T-helper 17 cell (primary cell): ENCODE measurements around the gene C1orf116. TPM values are rescaled to one million over a fixed set of nuclear protein-coding genes. Genes with fewer than 3 reads are reported as not detected.
A peak's percentile ranks its signal among the peaks of the same experiment; 100 is the strongest.

ENCODE experiments used
- ATAC-seq: fragments of 150-1000 bp; cut with Tn5 transposase; 2 replicates; pipeline ENCODE4 v1.10.0; 2021; ENCODE audit warnings: mild to moderate bottlenecking, moderate library complexity
- DNase-seq, 3 donors: peaks; one replicate each; pipeline versions ENCODE4 v3.0.0 to v3.0.0-alpha.2; 2020 to 2021
- H3K9me3 ChIP-seq: one replicate; pipeline ENCODE4 v1.7.0; 2013; ENCODE audit warnings: low read length, mild to moderate bottlenecking; ENCODE audit not compliant: control insufficient read depth, poor library complexity, severe bottlenecking
- H3K27ac Mint-ChIP-seq: one replicate; pipeline ENCODE4 v1.8.0; 2022; ENCODE audit warnings: mild to moderate bottlenecking, moderate library complexity, mixed read lengths
- H3K27me3 Mint-ChIP-seq: one replicate; pipeline ENCODE4 v1.8.0; 2022; ENCODE audit warnings: mixed read lengths
- H3K36me3 Mint-ChIP-seq: one replicate; pipeline ENCODE4 v1.8.0; 2022; ENCODE audit warnings: low read depth, mixed read lengths
- H3K4me1 Mint-ChIP-seq: one replicate; pipeline ENCODE4 v1.8.0; 2022; ENCODE audit warnings: mild to moderate bottlenecking, mixed read lengths
- H3K4me3 Mint-ChIP-seq: one replicate; pipeline ENCODE4 v1.8.0; 2022; ENCODE audit warnings: mild to moderate bottlenecking, moderate library complexity, mixed read lengths
- total RNA-seq, 4 donors: library from RNA in 2 of 4; stranded (reverse) in 2 of 4; gene quantifications; one replicate each; pipeline ENCODE4 v1.2.3 and lab custom pipeline; 2022 to 2026

Gene C1orf116
- total RNA-seq, 2 donors from 2014 or later: 0.22 to 2.7 TPM

GRCh38 chr1:207069858-207070506 is 37.4 kb upstream of the C1orf116 start:
- H3K4me3 Mint-ChIP-seq: no peak overlapping the region
- no peak for ATAC-seq
- DNase-seq: no peak
- H3K4me1 Mint-ChIP-seq: peaks cover 14% of the 10 kb centered on the region
- no peak overlapping the region for H3K27ac Mint-ChIP-seq
- no peaks in the 10 kb centered on the region for H3K36me3 Mint-ChIP-seq
- H3K27me3 Mint-ChIP-seq: peaks cover 5% of the 10 kb centered on the region
- H3K9me3 ChIP-seq: no peaks in the 10 kb centered on the region

- ATAC-seq (no peak), DNase-seq (no peak)
- no peaks in the 10 kb centered on the region for H3K36me3 Mint-ChIP-seq
- H3K9me3 ChIP-seq: no peaks in the 10 kb centered on the region
- H3K27me3 Mint-ChIP-seq: no peaks in the 10 kb centered on the region
- H3K4me1 Mint-ChIP-seq: peaks cover 14% of the 10 kb centered on the region
- H3K4me3 Mint-ChIP-seq: no peak overlapping the region
- H3K27ac Mint-ChIP-seq: peak overlapping the region; percentile 89
Measured at GRCh38 chr1:207069061-207069460, 36.5 kb upstream of the C1orf116 start.

- H3K4me1 Mint-ChIP-seq: peaks cover 14% of the 10 kb centered on the region
- H3K4me3 Mint-ChIP-seq: no peak overlapping the region
- no peak for DNase-seq
- no peak overlapping the region for H3K27ac Mint-ChIP-seq
- H3K9me3 ChIP-seq: no peaks in the 10 kb centered on the region
- ATAC-seq: no peak
- H3K27me3 Mint-ChIP-seq: no peaks in the 10 kb centered on the region
- peaks cover 3% of the 10 kb centered on the region for H3K36me3 Mint-ChIP-seq
Measured at GRCh38 chr1:207067665-207068064, 35.1 kb upstream of the C1orf116 start.

- Mint-ChIP-seq H3K4me3 (no peak overlapping the region), H3K27ac (no peak overlapping the region), H3K4me1 (peaks cover 14% of the 10 kb centered on the region), H3K27me3 (no peaks in the 10 kb centered on the region), H3K36me3 (peaks cover 6% of the 10 kb centered on the region)
- DNase-seq (no peak), ATAC-seq (no peak)
- no peaks in the 10 kb centered on the region for H3K9me3 ChIP-seq
Measured at GRCh38 chr1:207067185-207067584, 34.6 kb upstream of the C1orf116 start.

- DNase-seq (no peak), ATAC-seq (no peak)
- Mint-ChIP-seq H3K36me3 (peaks cover 6% of the 10 kb centered on the region), H3K27ac (no peak overlapping the region), H3K27me3 (no peaks in the 10 kb centered on the region), H3K4me3 (no peak overlapping the region), H3K4me1 (peaks cover 5% of the 10 kb centered on the region)
- H3K9me3 ChIP-seq: no peaks in the 10 kb centered on the region
Measured at GRCh38 chr1:207064561-207064960, 32.0 kb upstream of the C1orf116 start.

GRCh38 chr1:207063014-207063413 is 30.5 kb upstream of the C1orf116 start:
- peaks cover 6% of the 10 kb centered on the region for H3K36me3 Mint-ChIP-seq
- H3K4me3 Mint-ChIP-seq: no peak overlapping the region
- no peak overlapping the region for H3K27ac Mint-ChIP-seq
- H3K4me1 Mint-ChIP-seq: no peaks in the 10 kb centered on the region
- no peaks in the 10 kb centered on the region for H3K27me3 Mint-ChIP-seq
- ATAC-seq: no peak
- no peak for DNase-seq
- no peaks in the 10 kb centered on the region for H3K9me3 ChIP-seq

- Mint-ChIP-seq H3K4me1 (no peaks in the 10 kb centered on the region), H3K4me3 (no peak overlapping the region), H3K36me3 (peaks cover 6% of the 10 kb centered on the region), H3K27me3 (no peaks in the 10 kb centered on the region), H3K27ac (no peak overlapping the region)
- H3K9me3 ChIP-seq: no peaks in the 10 kb centered on the region
- DNase-seq (no peak), ATAC-seq (no peak)
Measured at GRCh38 chr1:207062058-207062457, 29.5 kb upstream of the C1orf116 start.

- no peaks in the 10 kb centered on the region for H3K9me3 ChIP-seq
- H3K27ac Mint-ChIP-seq: no peak overlapping the region
- no peaks in the 10 kb centered on the region for H3K27me3 Mint-ChIP-seq
- H3K4me3 Mint-ChIP-seq: no peak overlapping the region
- DNase-seq (no peak), ATAC-seq (no peak)
- H3K4me1 Mint-ChIP-seq: no peaks in the 10 kb centered on the region
- peaks cover 6% of the 10 kb centered on the region for H3K36me3 Mint-ChIP-seq
Measured at GRCh38 chr1:207060596-207060995, 28.0 kb upstream of the C1orf116 start.

GRCh38 chr1:207059881-207060280 is 27.3 kb upstream of the C1orf116 start:
- Mint-ChIP-seq H3K36me3 (peaks cover 6% of the 10 kb centered on the region), H3K27me3 (no peaks in the 10 kb centered on the region), H3K4me3 (no peak overlapping the region), H3K4me1 (no peaks in the 10 kb centered on the region), H3K27ac (no peak overlapping the region)
- H3K9me3 ChIP-seq: no peaks in the 10 kb centered on the region
- no peak for ATAC-seq
- no peak for DNase-seq

- Mint-ChIP-seq H3K27ac (no peak overlapping the region), H3K27me3 (no peaks in the 10 kb centered on the region), H3K4me3 (no peak overlapping the region), H3K36me3 (peaks cover 6% of the 10 kb centered on the region), H3K4me1 (peaks cover 2% of the 10 kb centered on the region)
- H3K9me3 ChIP-seq: no peaks in the 10 kb centered on the region
- ATAC-seq (no peak), DNase-seq (no peak)
Measured at GRCh38 chr1:207058878-207059867, 26.6 kb upstream of the C1orf116 start.

- H3K27ac Mint-ChIP-seq: no peak overlapping the region
- H3K27me3 Mint-ChIP-seq: no peaks in the 10 kb centered on the region
- no peak for DNase-seq
- no peak overlapping the region for H3K4me3 Mint-ChIP-seq
- H3K36me3 Mint-ChIP-seq: peaks cover 6% of the 10 kb centered on the region
- H3K9me3 ChIP-seq: no peaks in the 10 kb centered on the region
- no peak for ATAC-seq
- H3K4me1 Mint-ChIP-seq: peaks cover 5% of the 10 kb centered on the region
Measured at GRCh38 chr1:207058252-207058651, 25.7 kb upstream of the C1orf116 start.

- Mint-ChIP-seq H3K27ac (no peak overlapping the region), H3K4me3 (no peak overlapping the region)
- no peak for ATAC-seq
Measured at GRCh38 chr1:207056673-207057072, 24.1 kb upstream of the C1orf116 start.

GRCh38 chr1:207055386-207056001 is 22.9 kb upstream of the C1orf116 start:
- ATAC-seq (no peak), DNase-seq (no peak)
- H3K4me1 Mint-ChIP-seq: peaks cover 17% of the 10 kb centered on the region
- H3K36me3 Mint-ChIP-seq: no peaks in the 10 kb centered on the region
- no peaks in the 10 kb centered on the region for H3K27me3 Mint-ChIP-seq
- no peaks in the 10 kb centered on the region for H3K9me3 ChIP-seq
- H3K27ac Mint-ChIP-seq: no peak overlapping the region
- H3K4me3 Mint-ChIP-seq: no peak overlapping the region

More at GRCh38 chr1:207056673-207057072, 24.1 kb upstream of the C1orf116 start:
- peaks cover 14% of the 10 kb centered on the region for H3K4me1 Mint-ChIP-seq
- DNase-seq: no peak
- H3K9me3 ChIP-seq: no peaks in the 10 kb centered on the region
- no peaks in the 10 kb centered on the region for H3K36me3 Mint-ChIP-seq
- H3K27me3 Mint-ChIP-seq: no peaks in the 10 kb centered on the region
